HG02642 (cell line): Measurements from ENCODE around the gene ADAM23.
A peak's percentile ranks its signal among the peaks of the same experiment; 100 is the strongest.

Source experiments
- ATAC-seq: cut with Tn5 transposase; IDR thresholded peaks from one replicate; pipeline ENCODE4 v1.9.1; 2021; ENCODE audit warnings: mild to moderate bottlenecking; ENCODE audit not compliant: unreplicated experiment, poor library complexity

Gene ADAM23

DNA sequence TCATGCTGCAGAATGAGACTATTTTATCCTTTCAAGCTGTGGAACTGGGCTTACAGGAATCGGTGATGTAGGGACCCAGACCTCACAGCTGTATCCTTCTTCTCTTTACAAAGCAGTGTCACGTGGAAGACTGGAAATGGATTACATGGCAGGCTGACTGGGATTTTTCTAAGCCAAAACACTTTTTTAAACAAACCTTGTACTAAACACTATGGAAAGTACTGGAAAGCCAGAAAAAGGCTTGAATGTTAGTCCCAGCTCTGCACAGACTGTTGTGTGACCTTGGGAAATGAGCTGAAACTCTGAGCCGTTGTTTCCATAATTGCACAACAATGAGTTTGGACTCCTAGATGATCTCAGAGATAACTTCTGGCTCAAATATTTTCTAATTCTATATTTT is 7.6 kb upstream of the ADAM23 start:
- ATAC-seq, result no peak

DNA sequence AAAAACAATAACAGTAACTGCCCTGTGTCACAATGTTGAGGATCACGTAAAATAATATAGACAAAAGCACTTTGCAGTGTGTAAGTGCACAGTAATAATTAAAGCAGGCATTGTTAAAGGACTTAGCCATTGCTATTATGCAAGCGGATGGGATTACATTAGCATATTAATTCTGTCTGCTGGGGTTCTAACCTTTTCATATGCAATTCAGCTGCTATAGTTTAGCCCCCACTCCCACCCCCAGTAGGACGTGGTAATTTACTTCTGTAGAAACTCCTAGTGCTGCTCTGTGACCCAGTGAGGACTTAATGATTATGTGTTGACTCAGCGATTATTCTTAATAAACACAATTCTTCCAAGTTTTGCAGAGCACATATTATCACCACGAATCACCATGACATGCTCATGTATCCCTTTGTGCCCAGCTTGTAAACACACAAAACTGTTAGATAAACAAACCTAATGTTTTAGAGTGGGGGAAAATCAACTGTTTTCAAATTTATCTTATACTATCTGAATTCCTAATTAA is 5.1 kb upstream of the ADAM23 start:
- no peak for ATAC-seq

DNA sequence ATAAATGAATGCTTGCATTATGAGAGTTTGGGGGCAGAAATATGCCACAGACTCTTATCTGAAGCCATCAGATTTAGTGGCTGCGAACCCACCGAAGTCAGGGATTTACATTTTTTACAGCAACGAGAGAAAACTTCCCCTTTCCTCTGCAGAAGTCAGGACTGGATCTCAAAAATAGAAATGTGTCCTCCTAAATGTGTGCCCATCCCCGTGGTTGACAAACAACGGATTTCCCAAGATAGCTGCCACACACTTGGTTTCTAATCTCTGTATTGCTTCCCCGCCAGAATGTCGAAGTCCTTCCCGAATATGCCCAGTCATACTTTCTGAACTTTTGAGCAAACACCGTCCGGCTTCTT is 879 bp upstream of the ADAM23 start:
- ATAC-seq, result no peak

DNA sequence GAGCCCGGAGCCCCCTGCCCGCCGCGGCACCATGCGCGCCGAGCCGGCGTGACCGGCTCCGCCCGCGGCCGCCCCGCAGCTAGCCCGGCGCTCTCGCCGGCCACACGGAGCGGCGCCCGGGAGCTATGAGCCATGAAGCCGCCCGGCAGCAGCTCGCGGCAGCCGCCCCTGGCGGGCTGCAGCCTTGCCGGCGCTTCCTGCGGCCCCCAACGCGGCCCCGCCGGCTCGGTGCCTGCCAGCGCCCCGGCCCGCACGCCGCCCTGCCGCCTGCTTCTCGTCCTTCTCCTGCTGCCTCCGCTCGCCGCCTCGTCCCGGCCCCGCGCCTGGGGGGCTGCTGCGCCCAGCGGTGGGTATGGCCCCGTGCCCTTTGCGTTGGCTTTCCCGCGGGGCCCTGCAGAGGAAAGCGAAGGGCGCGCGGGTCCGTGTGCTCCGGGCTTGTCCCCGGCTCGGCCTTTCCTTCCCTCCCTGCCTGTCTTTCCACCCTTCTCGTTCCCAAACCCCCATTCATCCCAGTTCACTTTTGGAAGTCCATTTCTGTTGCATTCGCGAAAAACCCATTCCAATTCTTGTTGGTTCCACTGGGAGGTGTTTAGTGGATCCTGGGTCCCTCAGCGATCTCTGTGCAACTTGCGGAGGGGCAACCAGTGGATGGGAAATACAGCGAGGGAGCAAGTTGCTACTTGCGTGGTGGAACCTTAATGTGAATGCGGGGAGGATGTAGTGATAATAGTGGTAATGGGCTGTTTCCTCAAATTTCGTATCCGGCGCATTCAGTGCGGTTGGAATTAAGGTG is 599 bp downstream of the ADAM23 start:
- peak; percentile 61 for ATAC-seq

DNA sequence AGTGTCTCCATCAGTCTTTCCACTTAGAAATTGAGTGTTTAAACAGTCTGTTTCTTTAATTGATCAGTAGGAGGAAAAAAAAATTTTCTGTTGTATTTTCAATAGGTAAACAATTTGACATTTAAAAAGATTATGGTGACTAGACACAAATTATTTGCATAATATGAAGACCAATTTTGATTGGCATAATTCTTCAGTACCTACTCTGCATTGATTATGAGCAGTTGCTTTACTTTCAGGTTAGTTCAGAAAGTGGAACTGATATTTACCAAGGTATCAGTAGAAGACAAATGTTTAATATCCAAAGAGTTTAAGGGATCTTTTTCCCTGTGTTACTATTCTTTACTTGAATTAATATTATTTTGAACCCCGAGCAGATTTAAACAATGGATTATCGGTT is 2.6 kb downstream of the ADAM23 start:
- no peak for ATAC-seq

DNA sequence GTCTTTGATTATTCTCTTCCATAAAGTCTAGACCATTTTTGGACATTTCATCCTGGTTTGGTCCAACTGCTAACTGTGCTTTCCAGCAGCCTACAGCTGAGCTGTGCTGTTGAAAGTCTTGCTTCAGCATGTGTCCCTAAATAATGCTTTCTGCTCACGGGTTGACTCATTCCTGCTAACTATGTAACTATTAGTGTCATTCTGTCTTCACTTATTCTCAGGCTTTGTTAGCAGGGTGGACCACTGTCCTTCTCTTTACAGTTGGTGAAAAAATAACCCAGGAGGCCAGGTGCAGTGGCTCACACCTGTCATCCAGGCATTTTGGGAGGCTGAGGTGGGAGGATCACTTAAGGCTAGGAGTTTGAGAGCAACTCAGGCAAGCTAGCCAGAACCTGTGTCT is 8.9 kb downstream of the ADAM23 start:
- ATAC-seq, result no peak

DNA sequence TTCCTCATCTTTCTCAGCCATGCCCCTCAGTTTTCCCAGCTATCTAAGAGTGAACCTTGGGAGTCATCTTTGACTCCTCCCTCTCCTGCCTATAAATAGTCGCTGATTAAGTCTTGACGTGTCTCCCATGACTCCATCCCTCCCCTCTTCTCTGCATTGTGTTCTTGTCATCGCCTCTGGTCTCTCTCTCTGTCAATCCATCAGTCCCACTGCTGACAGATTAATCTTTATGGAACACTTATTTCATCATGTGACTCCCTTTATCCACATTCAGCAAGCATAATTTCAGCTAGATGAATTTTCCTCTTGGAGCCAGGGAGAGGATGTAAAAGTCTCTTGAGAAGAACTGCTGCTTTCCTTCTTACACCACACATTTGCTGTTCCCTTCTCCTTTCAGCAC is 9.4 kb downstream of the ADAM23 start:
- no peak for ATAC-seq

DNA sequence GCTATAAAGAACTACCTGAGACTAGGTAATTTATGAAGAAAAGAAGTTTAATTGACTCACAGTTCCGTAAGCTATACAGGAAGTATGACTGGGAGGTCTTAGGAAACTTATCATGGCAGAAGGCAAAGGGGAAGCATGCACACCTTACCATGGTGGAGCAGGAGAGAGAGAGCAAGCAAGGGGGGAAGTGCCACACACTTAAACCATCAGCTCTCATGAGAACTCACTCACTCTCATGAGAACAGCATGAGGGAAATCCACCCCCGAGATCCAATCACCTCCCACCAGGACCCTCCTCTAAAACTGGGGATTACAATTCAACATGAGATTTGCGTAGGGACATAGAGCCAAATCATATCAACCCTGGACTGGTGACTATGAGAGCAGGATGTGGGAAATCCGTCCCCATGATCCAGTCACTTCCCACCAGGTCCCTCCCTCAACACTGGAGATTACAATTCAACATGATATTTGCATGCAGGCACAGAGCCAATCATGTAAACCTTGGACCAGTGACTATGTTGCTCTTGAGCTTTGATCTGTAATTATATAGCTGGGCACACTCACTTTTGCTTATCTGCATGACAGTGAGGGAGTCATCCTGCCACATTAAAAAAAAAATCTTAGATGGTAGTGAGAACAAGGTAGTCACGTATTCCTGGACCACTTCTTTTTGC is 12.9 kb downstream of the ADAM23 start:
- no peak for ATAC-seq

DNA sequence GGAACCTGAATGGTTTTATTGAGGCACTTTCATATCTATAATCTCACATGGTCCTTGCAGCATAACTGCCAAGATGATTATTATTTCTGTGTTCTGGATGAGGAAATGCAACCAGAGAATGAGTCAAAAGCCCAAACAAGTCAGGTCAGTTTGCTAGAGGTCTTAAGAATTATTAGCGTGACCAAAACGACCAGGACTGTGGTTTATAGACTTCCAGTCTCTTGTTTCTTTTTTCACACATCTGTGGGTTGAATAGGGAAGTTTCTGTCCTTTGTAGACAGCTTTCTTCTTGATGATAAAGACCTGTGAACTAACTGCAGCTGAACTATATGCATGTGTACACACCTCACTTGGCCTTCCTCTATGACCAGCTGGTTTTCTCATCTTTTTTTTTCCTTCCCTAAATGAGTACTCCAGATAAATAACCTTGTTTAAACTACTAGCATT is 13.9 kb downstream of the ADAM23 start:
- ATAC-seq, result peak; percentile 89

DNA sequence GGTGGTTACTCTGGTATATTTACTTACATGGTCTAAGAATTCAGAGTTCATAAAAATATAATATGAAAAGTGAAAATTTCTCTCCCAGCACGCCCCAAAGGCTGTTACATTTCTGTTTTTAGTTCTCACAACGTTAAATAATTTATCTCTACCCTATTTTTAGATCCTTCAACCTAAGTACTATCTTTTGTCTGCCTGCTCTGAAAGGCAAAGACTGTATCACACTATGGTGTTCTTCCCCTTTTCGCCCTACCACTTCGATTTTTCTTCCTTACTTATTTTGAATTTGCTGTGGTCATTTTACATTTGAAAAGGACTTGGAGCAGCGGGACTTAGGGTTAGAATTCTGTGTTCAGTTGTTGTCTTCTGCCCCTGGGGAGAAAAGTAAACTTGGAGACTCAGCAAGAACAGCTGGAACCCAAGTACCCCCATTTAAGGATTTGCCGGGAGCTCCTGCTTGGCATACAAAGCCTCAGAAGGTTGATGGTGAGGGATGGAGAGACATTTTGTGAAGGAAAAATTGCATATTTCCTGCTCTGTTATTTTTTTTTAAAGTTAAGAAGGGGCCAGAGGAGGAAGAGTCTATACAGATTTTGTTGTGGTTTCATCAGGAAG is 19.0 kb downstream of the ADAM23 start:
- ATAC-seq, result no peak

DNA sequence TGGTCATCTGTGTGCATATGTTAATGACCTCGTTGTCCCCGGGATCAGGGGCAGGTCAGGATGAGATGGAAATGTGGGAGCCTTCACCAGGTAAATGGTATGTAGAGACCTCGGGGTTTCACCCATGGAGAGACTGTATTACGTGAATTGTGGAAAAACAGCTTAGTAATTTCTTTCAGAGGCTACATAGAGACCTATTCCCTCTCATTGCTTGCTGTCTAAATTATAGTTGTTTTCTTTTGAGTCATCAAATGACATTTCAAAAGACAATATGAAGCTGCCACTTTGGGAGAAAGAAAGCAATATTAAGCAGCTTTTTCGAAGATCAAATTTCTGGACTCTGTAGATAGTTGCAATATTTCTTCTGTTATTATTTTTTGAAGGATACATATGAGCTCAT is 20.4 kb downstream of the ADAM23 start:
- no peak for ATAC-seq

DNA sequence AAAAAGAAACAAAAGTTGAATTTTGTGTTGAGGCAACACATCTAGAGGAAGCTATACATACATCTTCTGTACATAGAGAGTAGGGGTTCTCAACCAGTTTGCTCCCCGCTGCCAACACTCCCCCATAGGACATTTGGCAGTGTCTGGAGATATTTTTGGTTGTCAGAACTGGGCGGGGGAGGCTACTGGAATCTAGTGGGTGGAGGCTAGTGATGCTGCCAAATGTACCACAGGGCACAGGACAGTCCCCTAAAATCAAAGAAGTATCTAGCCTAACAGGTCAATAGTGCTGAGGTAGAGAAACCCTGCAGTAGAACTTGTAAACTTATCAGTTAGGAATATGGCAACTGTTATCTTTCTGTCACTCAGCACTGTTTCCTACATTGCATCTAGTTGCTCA is 21.3 kb downstream of the ADAM23 start:
- no peak for ATAC-seq

DNA sequence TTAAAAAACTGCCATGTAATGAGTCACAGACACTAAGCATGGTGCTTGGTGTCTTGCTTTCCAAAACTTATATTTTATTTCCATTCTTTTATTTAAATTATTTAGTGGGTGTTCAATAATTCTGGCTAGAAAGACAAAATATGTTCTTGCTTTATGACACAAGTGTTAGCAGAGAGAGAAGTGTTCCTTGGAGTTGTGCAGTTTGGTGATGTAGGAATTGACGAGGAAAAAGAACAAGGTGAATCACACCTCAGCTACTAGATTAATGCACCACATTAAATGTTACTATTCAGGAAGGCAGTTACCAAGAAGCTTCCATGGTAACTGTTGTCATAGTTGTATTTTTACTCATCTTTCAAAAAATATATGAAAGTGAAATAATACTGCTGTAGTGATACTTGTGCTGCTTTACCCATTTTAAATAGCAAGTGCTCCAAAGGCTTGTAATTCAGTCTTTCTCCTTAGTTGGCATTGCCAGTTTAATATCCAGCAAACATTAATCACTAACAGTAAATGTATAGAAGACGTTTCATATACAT is 28.3 kb downstream of the ADAM23 start:
- ATAC-seq, result no peak

DNA sequence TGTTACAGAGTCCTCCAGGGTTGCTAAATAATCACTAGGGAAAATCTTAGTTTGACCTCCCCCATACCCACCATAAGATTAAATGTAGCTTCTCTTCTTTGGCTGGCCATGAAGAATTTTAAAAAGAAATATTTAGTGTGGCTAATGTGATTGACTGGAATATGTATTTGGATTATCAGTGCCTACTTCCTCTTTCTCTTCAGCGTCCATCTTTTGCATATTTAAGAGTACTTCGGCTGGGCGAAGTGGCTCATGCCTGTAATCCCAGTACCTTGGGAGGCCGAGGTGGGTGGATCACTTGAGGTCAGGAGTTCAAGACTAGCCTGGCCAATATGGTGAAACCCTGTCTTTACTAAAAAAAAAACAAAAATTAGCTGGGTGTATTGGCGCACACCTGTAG is 28.8 kb downstream of the ADAM23 start:
- ATAC-seq, result no peak

DNA sequence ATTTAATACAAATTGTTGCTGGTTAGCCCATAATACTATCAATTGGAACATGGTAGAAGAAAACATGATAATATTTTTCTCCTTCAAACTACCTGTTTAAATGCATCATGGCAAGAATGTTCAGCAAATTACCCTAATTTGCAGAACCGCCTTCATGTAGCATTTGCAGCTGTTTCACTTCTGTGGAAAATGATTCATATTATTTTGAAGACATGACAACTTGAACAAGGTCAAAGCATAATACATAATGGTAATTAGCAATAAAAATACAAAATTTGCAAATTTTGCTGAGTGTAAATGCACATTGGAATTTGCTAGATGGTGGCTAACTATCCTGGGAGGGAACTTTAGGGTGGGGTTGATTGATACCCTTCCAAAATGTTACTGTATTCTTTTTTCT is 30.8 kb downstream of the ADAM23 start:
- no peak for ATAC-seq

DNA sequence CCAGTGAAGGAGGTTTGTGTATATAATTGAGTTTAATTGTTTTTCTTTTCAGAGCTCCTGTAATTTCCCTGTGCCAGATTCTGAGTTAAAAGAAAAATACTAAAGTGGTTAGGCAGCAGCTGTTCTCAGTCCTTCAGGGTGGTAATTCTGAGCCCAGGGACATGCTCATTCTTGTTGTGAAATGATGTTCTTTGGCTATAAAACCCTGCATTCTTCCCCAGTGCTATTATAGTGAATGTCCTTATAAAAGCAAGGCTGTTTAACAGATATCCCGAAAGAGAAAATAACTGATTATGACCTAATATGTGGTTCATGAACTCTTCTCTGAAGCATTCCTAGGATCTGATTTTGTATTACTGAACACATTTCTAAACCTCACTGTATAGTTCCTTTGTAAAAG is 34.0 kb downstream of the ADAM23 start:
- ATAC-seq, result no peak

DNA sequence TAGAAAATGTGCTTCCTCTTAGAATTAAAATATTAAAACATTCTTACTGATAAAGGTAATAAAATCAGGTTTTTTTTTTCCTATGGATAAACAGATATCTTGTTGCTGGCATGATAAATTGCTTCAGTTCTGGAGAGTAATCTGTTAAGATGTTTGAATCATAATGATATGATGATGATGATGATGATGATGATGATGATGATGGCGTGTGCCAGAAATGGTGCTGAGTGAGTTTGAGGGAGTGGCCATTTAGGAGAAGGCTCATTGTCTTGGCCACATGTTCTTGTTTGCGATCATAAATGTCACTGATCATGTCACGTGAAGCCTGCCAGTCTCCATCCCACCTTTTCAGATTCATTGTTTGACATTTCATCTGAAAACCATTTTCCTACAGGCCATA is 35.0 kb downstream of the ADAM23 start:
- ATAC-seq, result no peak

DNA sequence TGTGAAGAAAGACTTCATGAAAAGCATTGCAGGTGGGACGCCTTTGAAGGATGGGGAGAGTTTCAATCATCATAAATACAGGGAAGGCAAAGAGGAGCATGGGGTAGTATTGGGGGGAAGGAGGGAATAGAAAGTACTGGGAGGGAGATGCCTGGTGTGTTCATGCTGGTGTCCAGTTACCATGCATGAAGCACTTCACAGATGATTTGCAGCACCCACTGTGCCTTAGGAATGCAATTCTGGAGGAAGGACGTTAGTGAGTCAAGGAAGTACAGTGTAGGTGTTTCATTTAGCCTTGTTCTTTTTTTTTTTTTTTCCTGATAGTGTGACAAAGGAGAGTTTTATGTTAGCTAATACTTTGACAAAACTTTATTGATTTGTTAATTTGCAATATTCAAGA is 36.8 kb downstream of the ADAM23 start:
- no peak for ATAC-seq

DNA sequence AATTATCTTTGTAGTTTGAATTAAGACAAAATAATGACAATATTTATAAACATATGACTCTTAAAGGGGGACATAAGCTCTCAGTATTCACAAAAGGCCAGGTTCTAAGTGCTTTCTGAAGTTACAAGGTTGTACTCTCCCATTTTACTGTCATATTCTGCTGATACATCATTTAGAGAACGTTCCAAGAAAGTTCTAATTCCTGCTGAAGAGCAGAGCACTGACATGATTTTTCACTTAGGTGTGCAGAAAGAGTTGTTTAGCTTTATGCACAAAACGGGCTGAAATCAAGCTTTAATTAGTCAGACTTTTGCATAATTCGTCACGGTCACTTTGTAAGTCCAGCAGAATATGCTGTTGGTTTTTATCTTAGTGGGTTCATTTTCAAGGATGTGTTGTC is 37.3 kb downstream of the ADAM23 start:
- no peak for ATAC-seq

DNA sequence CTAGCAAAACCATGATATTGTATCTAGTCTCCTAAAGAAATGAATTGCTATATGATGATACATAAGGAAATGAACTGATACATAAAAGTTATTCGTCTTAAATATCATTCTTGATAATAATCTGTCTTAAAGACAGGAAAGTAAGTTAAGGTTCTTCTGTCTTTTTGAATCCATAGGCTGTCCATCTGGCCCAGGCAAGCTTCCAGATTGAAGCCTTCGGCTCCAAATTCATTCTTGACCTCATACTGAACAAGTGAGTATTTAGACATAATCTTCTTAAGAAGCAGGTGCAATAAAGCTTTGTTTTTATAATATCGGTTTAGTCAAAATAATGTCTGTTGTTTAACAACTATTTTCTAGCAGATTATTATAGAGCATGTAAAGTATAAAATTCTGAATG is 37.7 kb downstream of the ADAM23 start:
- no peak for ATAC-seq

DNA sequence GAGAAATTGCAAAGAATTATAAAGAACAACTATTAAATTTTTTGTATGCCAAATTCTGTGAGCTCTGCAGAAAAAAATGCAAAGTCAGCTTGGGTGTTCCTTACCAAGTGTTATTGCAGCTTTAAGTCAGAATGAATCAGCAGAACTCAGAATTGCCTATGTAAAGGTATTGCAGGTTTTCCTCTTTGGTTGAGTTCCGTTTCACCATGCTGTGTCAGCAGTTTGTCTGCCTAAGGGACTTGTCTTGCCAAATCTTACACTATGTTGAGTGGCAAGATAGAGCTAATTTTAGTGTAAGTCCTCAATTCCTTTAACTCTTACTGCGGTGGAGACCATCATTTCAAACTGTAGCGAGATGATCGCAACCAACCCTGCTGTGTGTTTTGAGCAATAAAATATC is 38.8 kb downstream of the ADAM23 start:
- ATAC-seq, result no peak
